SK-N-SH (cell line): ENCODE data around the gene OR5K1. TPM values are rescaled to one million over a fixed set of nuclear protein-coding genes. Genes with fewer than 3 reads are reported as not detected.

Experiments
- CTCF ChIA-PET: fragments of 300-600, 350-600 bp; formaldehyde crosslinking; extraction: SDS; loops from one replicate; lab custom pipeline; 2021; lab: Yijun Ruan, JAX
- POLR2A ChIA-PET: fragments of 350-600 bp; sonication (Branson Sonifier 250); formaldehyde crosslinking; extraction: SDS; loops from one replicate; lab custom pipeline; 2020; ENCODE audit warnings: antibody characterized with exemption, inconsistent platforms; lab: Yijun Ruan, JAX
- DNase-seq: peaks from one replicate; pipeline ENCODE4 v3.0.0; 2012
- H2AFZ ChIP-seq: fragments of 200-600 bp; sonication (generic); 2 replicates; pipeline ENCODE4 v1.8.1; 2016; ENCODE audit warnings: antibody characterized with exemption, mild to moderate bottlenecking, low read depth
- H3F3A ChIP-seq: fragments of 200-600 bp; sonication (generic); replicated peaks from 2 replicates; pipeline ENCODE3; 2016; ENCODE audit warnings: antibody characterized with exemption, mild to moderate bottlenecking; ENCODE audit not compliant: insufficient read depth
- H3K27ac ChIP-seq, 2 experiments: fragments of 200-500 bp in 1 of 2; fragments of 200-600 bp in 1 of 2; sonication (Bioruptor generic) in 1 of 2; sonication (generic), shearing (Covaris generic) in 1 of 2; 2 replicates each; pipeline versions ENCODE4 v1.5.1 to v1.6.1; 2014 to 2016; ENCODE audit warnings: low read depth in 2 of 2, inconsistent platforms in 1 of 2, low read length in 1 of 2, mild to moderate bottlenecking in 1 of 2, mixed read lengths in 1 of 2
- H3K27me3 ChIP-seq: fragments of 200-600 bp; sonication (generic), shearing (Covaris generic); 2 replicates; pipeline ENCODE4 v1.6.1; 2016; ENCODE audit warnings: mixed run types; ENCODE audit not compliant: insufficient read depth
- H3K36me3 ChIP-seq, 2 experiments: fragments of 200-500 bp in 1 of 2; fragments of 200-600 bp in 1 of 2; sonication (Bioruptor generic) in 1 of 2; sonication (generic) in 1 of 2; replicated peaks in 1 of 2; 2 replicates each; pipeline versions ENCODE3 to v1.5.1; 2014 to 2016; ENCODE audit warnings: low read length in 1 of 2, mild to moderate bottlenecking in 1 of 2; ENCODE audit not compliant: insufficient read depth in 2 of 2, control insufficient read depth in 1 of 2
- H3K4me1 ChIP-seq, 2 experiments: fragments of 200-500 bp in 1 of 2; fragments of 200-600 bp in 1 of 2; sonication (Bioruptor generic) in 1 of 2; sonication (generic), shearing (Covaris generic) in 1 of 2; 2 replicates each; pipeline versions ENCODE4 v1.5.1 to v1.6.1; 2014 to 2016; ENCODE audit warnings: low read depth in 1 of 2, low read length in 1 of 2, mixed run types in 1 of 2; ENCODE audit not compliant: insufficient read depth in 2 of 2, control insufficient read depth in 1 of 2
- H3K4me2 ChIP-seq: fragments of 200-600 bp; sonication (generic), shearing (Covaris generic); 2 replicates; pipeline ENCODE4 v1.6.1; 2017; ENCODE audit warnings: mixed run types
- H3K4me3 ChIP-seq, 2 experiments: fragments of 200-500 bp in 1 of 2; fragments of 200-600 bp in 1 of 2; sonication (Bioruptor generic) in 1 of 2; sonication (generic), shearing (Covaris generic) in 1 of 2; 2 replicates each; pipeline versions ENCODE4 v1.5.1 to v1.8.1; 2014 to 2016; ENCODE audit warnings: low read depth in 2 of 2, inconsistent platforms in 1 of 2, low read length in 1 of 2, mild to moderate bottlenecking in 1 of 2, mixed read lengths in 1 of 2, moderate library complexity in 1 of 2
- H3K79me2 ChIP-seq: fragments of 200-600 bp; sonication (generic); 2 replicates; pipeline ENCODE4 v1.8.1; 2017; ENCODE audit warnings: mild to moderate bottlenecking; ENCODE audit not compliant: insufficient read depth
- H3K9ac ChIP-seq: fragments of 200-600 bp; sonication (generic); 2 replicates; pipeline ENCODE4 v1.6.1; 2017; ENCODE audit warnings: mixed run types
- H3K9me2 ChIP-seq: fragments of 200-600 bp; sonication (generic); 2 replicates; pipeline ENCODE4 v1.6.1; 2017; ENCODE audit warnings: mixed run types
- H3K9me3 ChIP-seq: fragments of 200-600 bp; sonication (generic); 2 replicates; pipeline ENCODE4 v1.6.1; 2017; ENCODE audit warnings: mixed run types, mild to moderate bottlenecking, moderate library complexity
- H4K20me1 ChIP-seq: fragments of 200-600 bp; sonication (generic); 2 replicates; pipeline ENCODE4 v1.6.1; 2017; ENCODE audit warnings: mild to moderate bottlenecking, mixed run types; ENCODE audit not compliant: insufficient read depth
- CHD2 ChIP-seq: fragments of 150-350 bp; IDR thresholded peaks from 2 replicates; pipeline ENCODE4 v1.6.1; 2018; ENCODE audit warnings: low read length; ENCODE audit not compliant: partially characterized antibody
- CTCF ChIP-seq: fragments of 200-600 bp; sonication (generic); IDR thresholded peaks from 2 replicates; pipeline ENCODE4 v1.6.1; 2017; ENCODE audit warnings: antibody characterized with exemption, mild to moderate bottlenecking, moderate library complexity
- FOSL2 ChIP-seq: IDR thresholded peaks from 2 replicates; pipeline ENCODE4 v1.4.0; 2012; ENCODE audit warnings: low read depth, mild to moderate bottlenecking, moderate library complexity, borderline replicate concordance
- MAX ChIP-seq: IDR thresholded peaks from 2 replicates; pipeline ENCODE4 v1.4.0; 2012; ENCODE audit warnings: low read depth
- MEF2A ChIP-seq: IDR thresholded peaks from 2 replicates; pipeline ENCODE4 v1.4.0; 2012; ENCODE audit warnings: low read depth, borderline replicate concordance
- RAD21 ChIP-seq: IDR thresholded peaks from 2 replicates; pipeline ENCODE4 v1.6.1; 2012; ENCODE audit warnings: mild to moderate bottlenecking, low read length
- RCOR1 ChIP-seq: fragments of 150-350 bp; IDR thresholded peaks from 2 replicates; pipeline ENCODE4 v1.6.1; 2017; ENCODE audit warnings: antibody characterized with exemption, low read length
- REST ChIP-seq: IDR thresholded peaks from 2 replicates; pipeline ENCODE4 v1.6.1; 2012; ENCODE audit warnings: mild to moderate bottlenecking, low read depth, low read length, moderate library complexity
- YY1 ChIP-seq: IDR thresholded peaks from 2 replicates; pipeline ENCODE4 v1.4.0; 2012; ENCODE audit warnings: low read depth, mild to moderate bottlenecking
- ZBTB33 ChIP-seq: IDR thresholded peaks from 2 replicates; pipeline ENCODE4 v1.4.0; 2012; ENCODE audit warnings: low read depth, borderline replicate concordance
- WGBS: methylation state at CpG from one replicate; pipeline ENCODE4 v1.1.6; 2017; ENCODE audit warnings: low lambda C conversion rate; 5-methylcytosine and 5-hydroxymethylcytosine counted together
- polyA plus RNA-seq, 3 experiments: library from polyadenylated mRNA; depleted of rRNA; stranded (reverse); fragments of >200 nt; gene quantifications; 2 replicates each; pipeline ENCODE4 v1.2.3, GENCODE V29; 2012

Gene OR5K1
- polyA plus RNA-seq, 1 of the 3 experiments (the other 2 are of a cell fraction), result not detected

GRCh38 chr3:98454929-98455328 is 8.1 kb upstream of the OR5K1 start:
- Histone ChIP-seq H4K20me1 (no peaks in the 10 kb centered on the region), H3K27me3 (0 out of 2 replicates have a peak, but pooled peaks cover 8% of the 10 kb centered on the region), H3K27ac (no peak overlapping the region), H3K4me1 (no peaks in the 10 kb centered on the region), H3K4me3 (no peak overlapping the region), H3F3A (no peaks in the 10 kb centered on the region), H3K79me2 (no peaks in the 10 kb centered on the region), H3K4me2 (no peak overlapping the region), H3K9me3 (no peaks in the 10 kb centered on the region), H3K9ac (no peak overlapping the region), H2AFZ (no peak overlapping the region)
- no peak for DNase-seq
- CTCF ChIA-PET, result no interaction called here
- TF ChIP-seq CTCF (no peak), CHD2 (no peak), ZBTB33 (no peak), YY1 (no peak), RCOR1 (no peak), MEF2A (no peak), FOSL2 (no peak), RAD21 (no peak), MAX (no peak), REST (no peak)
- TF ChIP-seq, all 33 proteins: peak for 0
- 37% methylated on average over 1 of the region's 1 CpG for WGBS
- POLR2A ChIA-PET, result no interaction called here
- Histone ChIP-seq H3K36me3 (no peaks in the 10 kb centered on the region), H3K9me2 (no peaks in the 10 kb centered on the region)
